Measurements from ENCODE around the gene PACSIN2. TPM values are rescaled to one million over a fixed set of nuclear protein-coding genes. Genes with fewer than 3 reads are reported as not detected.
"Not testable (repeated sequence)": the region's sequence is repeated elsewhere in the genome, so short reads cannot be mapped to it uniquely, and the experiment has no call there.

Gene PACSIN2
- total RNA-seq, 1 experiment from 2014 or later: 70.5 TPM

- TF ChIP-seq ZNF425 (CRISPR knock-in tag; conservative IDR thresholded peaks at IDR 0.05) (no peak), JAZF1 (CRISPR knock-in tag; IDR thresholded peaks at IDR 0.05) (no peak), ERG (CRISPR knock-in tag; IDR thresholded peaks at IDR 0.05) (no peak), CBFB (CRISPR knock-in tag; IDR thresholded peaks at IDR 0.05; ENCODE audit: low read depth) (no peak), GRHL2 (CRISPR knock-in tag; IDR thresholded peaks at IDR 0.05; ENCODE audit: insufficient replicate concordance, severe bottlenecking) (no peak), ZNF219 (CRISPR knock-in tag; IDR thresholded peaks at IDR 0.05; ENCODE audit: borderline replicate concordance) (no peak)
These were observed 88.2 kb downstream of the PACSIN2 start (continued) for GRCh38 chr22:42926768-42927167.

DNA sequence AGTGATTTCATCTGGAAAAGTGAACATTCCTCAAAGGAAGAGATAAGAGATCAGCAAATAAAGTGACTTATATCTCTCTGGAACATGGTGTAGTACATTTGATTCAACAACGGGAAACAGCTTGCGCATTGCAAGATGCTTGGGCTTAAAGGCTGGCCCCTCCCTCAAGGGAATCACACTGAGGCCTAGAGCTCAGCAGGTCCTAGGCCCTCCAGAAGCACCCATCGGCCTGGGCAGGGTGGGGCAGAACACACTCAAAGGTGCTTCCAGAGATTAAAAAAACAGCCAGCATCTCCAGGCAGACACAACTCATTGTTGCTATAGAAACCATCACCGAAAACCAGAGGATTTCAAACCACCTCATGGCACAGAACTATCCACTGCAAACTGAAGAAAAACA lies 88.8 kb downstream of the PACSIN2 start:
- H3K9me3 Mint-ChIP-seq: no peaks in the 10 kb centered on the region
- no peak overlapping the region for H3K4me3 Mint-ChIP-seq
- DNase-seq (ENCODE audit: low spot score) (no peak), ATAC-seq (no peak)
- H3K27ac Mint-ChIP-seq: peak overlapping the region; percentile 4; the same call in 1 of the 2 replicates
- H3K4me1 Mint-ChIP-seq: peaks cover 43% of the 10 kb centered on the region
- no peaks in the 10 kb centered on the region for H3K36me3 Mint-ChIP-seq
- TF ChIP-seq, protein P1, sequence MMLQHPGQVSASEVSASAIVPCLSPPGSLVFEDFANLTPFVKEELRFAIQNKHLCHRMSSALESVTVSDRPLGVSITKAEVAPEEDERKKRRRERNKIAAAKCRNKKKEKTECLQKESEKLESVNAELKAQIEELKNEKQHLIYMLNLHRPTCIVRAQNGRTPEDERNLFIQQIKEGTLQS (CRISPR knock-in tag; conservative IDR thresholded peaks at IDR 0.05): no peak
- TF ChIP-seq SMAD3 (CRISPR knock-in tag; IDR thresholded peaks at IDR 0.05; ENCODE audit: borderline replicate concordance): no peak
- TF ChIP-seq GTF2I (CRISPR knock-in tag; conservative IDR thresholded peaks at IDR 0.05): no peak
- no peak for TF ChIP-seq MLX (CRISPR knock-in tag; IDR thresholded peaks at IDR 0.05)
- TF ChIP-seq ZNF138 (CRISPR knock-in tag; conservative IDR thresholded peaks at IDR 0.05): no peak
- TF ChIP-seq SOX15 (CRISPR knock-in tag; IDR thresholded peaks at IDR 0.05): no peak
- H3K27me3 Mint-ChIP-seq (ENCODE audit: low read depth): no peaks in the 10 kb centered on the region
- POLR2A ChIA-PET: no interaction called here
- CTCF ChIA-PET: interaction anchor here (0.8 to 1.3 kb wide), 4 partner anchors 8 to 134 kb away, joined by 3 to 5 read pairs (median 4); no protein-coding TSS in a partner anchor

DNA sequence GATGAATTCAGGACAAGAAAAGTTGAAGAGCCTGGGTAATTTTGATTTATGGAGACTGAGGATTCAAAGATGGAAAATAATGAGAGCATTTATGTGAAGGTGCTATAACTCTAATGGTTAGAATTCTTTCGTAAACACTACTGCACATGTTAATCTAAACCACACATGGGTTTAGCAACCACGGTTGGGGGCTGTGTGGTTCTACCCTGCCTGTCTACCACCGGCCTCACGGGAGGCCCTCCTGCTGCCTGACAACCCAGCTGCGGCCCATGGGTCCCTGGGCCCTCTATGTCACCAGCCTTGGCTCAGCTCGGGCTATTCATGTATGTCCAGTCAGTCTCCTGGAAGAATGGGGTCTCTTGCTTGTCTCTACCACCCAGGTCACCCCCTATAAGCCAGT lies 89.4 kb downstream of the PACSIN2 start:
- no peak overlapping the region for H3K4me3 Mint-ChIP-seq
- no peaks in the 10 kb centered on the region for H3K27me3 Mint-ChIP-seq (ENCODE audit: low read depth)
- CTCF ChIA-PET: interaction anchor here (0.8 to 1.0 kb wide), 2 partner anchors 25 to 57 kb away, joined by 3 to 4 read pairs; no protein-coding TSS in a partner anchor
- no peak for DNase-seq (ENCODE audit: low spot score)
- TF ChIP-seq FOXJ3 (CRISPR knock-in tag; IDR thresholded peaks at IDR 0.05; ENCODE audit: borderline replicate concordance) (no peak), SOX15 (CRISPR knock-in tag; IDR thresholded peaks at IDR 0.05) (no peak), AFF4 (CRISPR knock-in tag; IDR thresholded peaks at IDR 0.05; ENCODE audit: borderline replicate concordance) (no peak)
- H3K27ac Mint-ChIP-seq: peak overlapping the region; percentile 43
- no peak for ATAC-seq
- no peaks in the 10 kb centered on the region for H3K36me3 Mint-ChIP-seq
- POLR2A ChIA-PET: no interaction called here
- H3K4me1 Mint-ChIP-seq: peaks cover 40% of the 10 kb centered on the region
- no peaks in the 10 kb centered on the region for H3K9me3 Mint-ChIP-seq

DNA sequence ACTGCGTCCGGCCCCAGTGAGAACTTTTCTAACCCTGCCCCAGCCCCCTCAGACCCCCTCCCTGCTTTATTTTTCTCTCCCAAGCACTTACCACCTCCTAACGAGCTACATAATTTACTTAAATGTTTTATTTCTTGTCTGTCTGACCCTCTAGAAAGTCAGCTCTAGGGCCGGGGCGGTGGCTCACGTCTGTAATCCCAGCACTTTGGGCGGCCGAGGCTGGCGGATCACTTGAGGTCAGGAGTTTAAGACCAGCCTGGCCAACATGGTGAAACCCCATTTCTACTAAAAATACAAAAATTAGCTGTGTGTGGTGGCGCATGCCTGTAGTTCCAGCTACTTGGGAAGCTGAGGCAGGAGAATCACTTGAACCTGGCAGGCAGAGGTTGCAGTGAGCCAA lies 89.9 kb downstream of the PACSIN2 start:
- ATAC-seq; H3K4me3 Mint-ChIP-seq; H3K9me3 Mint-ChIP-seq; H3K27ac Mint-ChIP-seq; H3K36me3 Mint-ChIP-seq; H3K27me3 Mint-ChIP-seq (ENCODE audit: low read depth); DNase-seq (ENCODE audit: low spot score): not testable (repeated sequence)
- CTCF ChIA-PET: interaction anchor here (0.6 to 1.4 kb wide), 5 partner anchors 9 to 126 kb away, joined by 3 to 4 read pairs (median 4); no protein-coding TSS in a partner anchor
- peaks cover 42% of the 10 kb centered on the region for H3K4me1 Mint-ChIP-seq
- POLR2A ChIA-PET: interaction anchor here (0.6 kb wide), 1 partner anchor 355 kb away, joined by 3 read pairs; no protein-coding TSS in a partner anchor
